ENCODE data around the gene PCYT1A.
"Not testable (repeated sequence)": the region's sequence is repeated elsewhere in the genome, so short reads cannot be mapped to it uniquely, and the experiment has no call there.

Gene PCYT1A

DNA sequence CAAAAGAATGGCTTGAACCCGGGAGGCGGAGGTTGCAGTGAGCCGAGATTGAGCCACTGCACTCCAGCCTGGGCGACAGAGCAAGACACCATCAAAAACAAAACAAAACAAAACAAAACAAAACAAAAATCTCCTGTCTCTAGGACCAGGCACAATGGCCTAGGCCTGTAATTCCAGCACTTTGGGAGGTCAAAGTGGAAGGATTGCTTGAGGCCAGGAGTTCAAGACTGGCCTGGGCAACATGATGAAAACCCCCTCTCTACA, 103.4 kb downstream of the PCYT1A start:
- H3K27me3 ChIP-seq (ENCODE audit: control insufficient read depth, insufficient read depth, low read length); H3K4me3 ChIP-seq (ENCODE audit: low read depth, low read length); H3K9me3 ChIP-seq (ENCODE audit: control insufficient read depth, insufficient read depth, low read depth, low read length); H3K36me3 ChIP-seq (ENCODE audit: control insufficient read depth, insufficient read depth, low read length); H3K9ac ChIP-seq (ENCODE audit: low read length); H3K27ac ChIP-seq (ENCODE audit: low read depth, low read length): not testable (repeated sequence)
- H3K4me1 ChIP-seq (ENCODE audit: control insufficient read depth, insufficient read depth, low read length): peaks cover 20% of the 10 kb centered on the region

- no peak overlapping the region for H3K9ac ChIP-seq (ENCODE audit: low read length)
Observed at GRCh38 chr3:196181127-196181546, 106.4 kb downstream of the PCYT1A start.

GRCh38 chr3:196180346-196180745, 107.2 kb downstream of the PCYT1A start:
- no peaks in the 10 kb centered on the region for H3K27me3 ChIP-seq (ENCODE audit: control insufficient read depth, insufficient read depth, low read length)
- H3K27ac ChIP-seq (ENCODE audit: low read depth, low read length): no peak overlapping the region
- H3K36me3 ChIP-seq (ENCODE audit: control insufficient read depth, insufficient read depth, low read length): no peaks in the 10 kb centered on the region
- H3K9ac ChIP-seq (ENCODE audit: low read length): no peak overlapping the region
- H3K4me3 ChIP-seq (ENCODE audit: low read depth, low read length): no peak overlapping the region
- H3K4me1 ChIP-seq (ENCODE audit: control insufficient read depth, insufficient read depth, low read length): peaks cover 26% of the 10 kb centered on the region
- H3K9me3 ChIP-seq (ENCODE audit: control insufficient read depth, insufficient read depth, low read depth, low read length): peaks cover 4% of the 10 kb centered on the region; the same call in 1 of the 2 replicates

More at GRCh38 chr3:196181127-196181546, 106.4 kb downstream of the PCYT1A start:
- Histone ChIP-seq H3K27me3 (ENCODE audit: control insufficient read depth, insufficient read depth, low read length) (no peaks in the 10 kb centered on the region), H3K27ac (ENCODE audit: low read depth, low read length) (no peak overlapping the region), H3K4me1 (ENCODE audit: control insufficient read depth, insufficient read depth, low read length) (peaks cover 22% of the 10 kb centered on the region), H3K9me3 (ENCODE audit: control insufficient read depth, insufficient read depth, low read depth, low read length) (peaks cover 4% of the 10 kb centered on the region; the same call in 1 of the 2 replicates), H3K36me3 (ENCODE audit: control insufficient read depth, insufficient read depth, low read length) (no peaks in the 10 kb centered on the region), H3K4me3 (ENCODE audit: low read depth, low read length) (no peak overlapping the region)

Data from HUES6 (cell line).